ENCODE data around the gene THOC6.

THOC6 gene

GRCh38 chr16:2979669-2980226 is 44.1 kb upstream of the THOC6 start:
- TF ChIP-seq YY1 (IDR thresholded peaks at IDR 0.05; ENCODE audit: insufficient read depth, insufficient read length) (no peak), SUZ12 (IDR thresholded peaks at IDR 0.05; ENCODE audit: extremely low read depth, insufficient read depth, insufficient read length) (no peak), ZNF274 (IDR thresholded peaks at IDR 0.05; ENCODE audit: low read depth, low read length) (no peak)
- Histone ChIP-seq H3K36me3 (ENCODE audit: insufficient read depth, insufficient read length, low read length) (peaks cover 46% of the 10 kb centered on the region), H3K9ac (ENCODE audit: insufficient read length, low read depth) (peak overlapping the region; percentile 100), H3K4me3 (ENCODE audit: insufficient read length, low read depth) (peak overlapping the region; percentile 95), H3K4me1 (ENCODE audit: insufficient read depth, insufficient read length) (peaks cover 10% of the 10 kb centered on the region), H3K9me3 (ENCODE audit: insufficient read depth, low read length) (no peaks in the 10 kb centered on the region), H3K27me3 (ENCODE audit: insufficient read depth, insufficient read length) (no peaks in the 10 kb centered on the region)
- no peak for DNase-seq (ENCODE audit: low read depth, low spot score)

GRCh38 chr16:2980227-2981176 is 43.3 kb upstream of the THOC6 start, which contains the start of gene PKMYT1:
Gene PKMYT1, minus strand, starts transcription at chr16:2980446. Its CDS starts 789 bp downstream, at chr16:2979657.
- Histone ChIP-seq H3K4me3 (ENCODE audit: insufficient read length, low read depth) (peak within 1 kb of the TSS; percentile 95), H3K9me3 (ENCODE audit: insufficient read depth, low read length) (no peaks in the 10 kb centered on the region), H3K9ac (ENCODE audit: insufficient read length, low read depth) (peak within 1 kb of the TSS; percentile 100), H3K4me1 (ENCODE audit: insufficient read depth, insufficient read length) (peaks cover 14% of the 10 kb centered on the region), H3K36me3 (ENCODE audit: insufficient read depth, insufficient read length, low read length) (peaks cover 39% of the 10 kb centered on the region), H3K27me3 (ENCODE audit: insufficient read depth, insufficient read length) (no peaks in the 10 kb centered on the region)
- TF ChIP-seq YY1 (IDR thresholded peaks at IDR 0.05; ENCODE audit: insufficient read depth, insufficient read length) (no peak), ZNF274 (IDR thresholded peaks at IDR 0.05; ENCODE audit: low read depth, low read length) (no peak)
- peak; percentile 76 for DNase-seq (ENCODE audit: low read depth, low spot score)

GRCh38 chr16:2981177-2981898 is 42.5 kb upstream of the THOC6 start:
- DNase-seq (ENCODE audit: low read depth, low spot score) = peak; percentile 70
- no peak for TF ChIP-seq YY1 (IDR thresholded peaks at IDR 0.05; ENCODE audit: insufficient read depth, insufficient read length)
- no peak for TF ChIP-seq ZNF274 (IDR thresholded peaks at IDR 0.05; ENCODE audit: low read depth, low read length)
- TF ChIP-seq SUZ12 (IDR thresholded peaks at IDR 0.05; ENCODE audit: extremely low read depth, insufficient read depth, insufficient read length) = no peak

DNA sequence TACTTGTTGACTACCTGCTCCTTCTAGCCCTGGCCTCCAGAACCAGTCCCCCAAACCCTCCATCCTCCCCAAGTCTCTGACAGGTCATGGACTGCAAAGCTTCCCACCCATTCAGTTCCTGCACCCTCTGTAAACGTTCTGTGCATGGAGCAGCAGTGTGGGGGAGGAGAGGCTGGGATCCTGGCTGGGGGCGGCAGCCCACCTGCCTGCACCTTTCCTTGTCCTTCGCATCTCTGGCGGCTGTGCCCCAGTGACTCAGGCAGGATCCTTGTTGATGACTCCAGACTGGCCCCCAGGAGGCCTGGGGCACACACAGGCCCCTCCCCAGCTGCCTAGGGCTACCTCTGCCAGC is 42.0 kb upstream of the THOC6 start:
- Histone ChIP-seq H3K27me3 (ENCODE audit: insufficient read depth, insufficient read length) (no peaks in the 10 kb centered on the region), H3K4me3 (ENCODE audit: insufficient read length, low read depth) (peak overlapping the region; percentile 95), H3K9ac (ENCODE audit: insufficient read length, low read depth) (peak overlapping the region; percentile 100), H3K36me3 (ENCODE audit: insufficient read depth, insufficient read length, low read length) (peaks cover 25% of the 10 kb centered on the region), H3K9me3 (ENCODE audit: insufficient read depth, low read length) (no peaks in the 10 kb centered on the region), H3K4me1 (ENCODE audit: insufficient read depth, insufficient read length) (peaks cover 12% of the 10 kb centered on the region)
- no peak for TF ChIP-seq ZNF274 (IDR thresholded peaks at IDR 0.05; ENCODE audit: low read depth, low read length)
- no peak for TF ChIP-seq YY1 (IDR thresholded peaks at IDR 0.05; ENCODE audit: insufficient read depth, insufficient read length)
- no peak for TF ChIP-seq SUZ12 (IDR thresholded peaks at IDR 0.05; ENCODE audit: extremely low read depth, insufficient read depth, insufficient read length)
- no peak for DNase-seq (ENCODE audit: low read depth, low spot score)

More at GRCh38 chr16:2981177-2981898, 42.5 kb upstream of the THOC6 start:
- H3K36me3 ChIP-seq (ENCODE audit: insufficient read depth, insufficient read length, low read length) = peaks cover 30% of the 10 kb centered on the region
- H3K4me3 ChIP-seq (ENCODE audit: insufficient read length, low read depth) = peak overlapping the region; percentile 95
- H3K9ac ChIP-seq (ENCODE audit: insufficient read length, low read depth) = peak overlapping the region; percentile 100
- no peaks in the 10 kb centered on the region for H3K27me3 ChIP-seq (ENCODE audit: insufficient read depth, insufficient read length)
- H3K9me3 ChIP-seq (ENCODE audit: insufficient read depth, low read length) = no peaks in the 10 kb centered on the region
- H3K4me1 ChIP-seq (ENCODE audit: insufficient read depth, insufficient read length) = peaks cover 12% of the 10 kb centered on the region

DNA sequence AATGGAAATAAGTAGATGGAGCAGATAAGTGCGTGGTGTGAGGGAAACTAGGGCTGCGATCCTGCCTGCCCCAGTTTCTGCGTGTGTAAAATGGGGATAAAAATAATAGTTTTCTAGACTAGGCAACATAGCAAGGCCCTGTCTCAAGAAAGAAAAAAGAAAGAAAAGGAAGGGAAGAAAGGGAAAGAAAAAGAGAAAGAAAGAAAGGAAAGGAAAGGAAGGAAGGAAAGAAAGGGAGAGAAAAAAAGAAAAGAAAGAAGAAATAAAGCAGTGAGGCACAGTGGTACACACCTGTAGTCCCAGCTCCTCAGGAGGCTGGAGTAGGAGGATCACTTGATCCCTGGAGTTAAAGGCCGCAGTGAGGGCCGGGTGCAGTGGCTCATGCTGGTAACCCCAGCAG is 41.4 kb upstream of the THOC6 start:
- no peaks in the 10 kb centered on the region for H3K27me3 ChIP-seq (ENCODE audit: insufficient read depth, insufficient read length)
- no peak for TF ChIP-seq YY1 (IDR thresholded peaks at IDR 0.05; ENCODE audit: insufficient read depth, insufficient read length)
- TF ChIP-seq SUZ12 (IDR thresholded peaks at IDR 0.05; ENCODE audit: extremely low read depth, insufficient read depth, insufficient read length) = no peak
- no peak for TF ChIP-seq ZNF274 (IDR thresholded peaks at IDR 0.05; ENCODE audit: low read depth, low read length)
- peak overlapping the region; percentile 100 for H3K9ac ChIP-seq (ENCODE audit: insufficient read length, low read depth)
- no peak for DNase-seq (ENCODE audit: low read depth, low spot score)
- peaks cover 14% of the 10 kb centered on the region for H3K4me1 ChIP-seq (ENCODE audit: insufficient read depth, insufficient read length)
- H3K4me3 ChIP-seq (ENCODE audit: insufficient read length, low read depth) = no peak overlapping the region
- no peaks in the 10 kb centered on the region for H3K9me3 ChIP-seq (ENCODE audit: insufficient read depth, low read length)
- H3K36me3 ChIP-seq (ENCODE audit: insufficient read depth, insufficient read length, low read length) = peaks cover 20% of the 10 kb centered on the region

- peaks cover 24% of the 10 kb centered on the region for H3K4me1 ChIP-seq (ENCODE audit: insufficient read depth, insufficient read length)
- H3K9ac ChIP-seq (ENCODE audit: insufficient read length, low read depth) = peak overlapping the region; percentile 71
- TF ChIP-seq SUZ12 (IDR thresholded peaks at IDR 0.05; ENCODE audit: extremely low read depth, insufficient read depth, insufficient read length) (no peak), ZNF274 (IDR thresholded peaks at IDR 0.05; ENCODE audit: low read depth, low read length) (no peak), YY1 (IDR thresholded peaks at IDR 0.05; ENCODE audit: insufficient read depth, insufficient read length) (no peak)
- H3K9me3 ChIP-seq (ENCODE audit: insufficient read depth, low read length) = no peaks in the 10 kb centered on the region
- H3K36me3 ChIP-seq (ENCODE audit: insufficient read depth, insufficient read length, low read length) = peaks cover 8% of the 10 kb centered on the region
- no peak overlapping the region for H3K4me3 ChIP-seq (ENCODE audit: insufficient read length, low read depth)
- DNase-seq (ENCODE audit: low read depth, low spot score) = no peak
- no peaks in the 10 kb centered on the region for H3K27me3 ChIP-seq (ENCODE audit: insufficient read depth, insufficient read length)
Measured at GRCh38 chr16:2983706-2984136, 40.1 kb upstream of the THOC6 start.

All from NT2/D1 (cell line).